Breast epithelium (tissue), 4 donors: ENCODE results near the gene ASPA. TPM values are rescaled to one million over a fixed set of nuclear protein-coding genes. Genes with fewer than 3 reads are reported as not detected.

Experiments used
- DNase-seq, 2 donors: peaks; one replicate each; pipeline ENCODE4 v3.0.0-alpha.2; 2019; ENCODE audit warnings: low spot score in 2 of 2
- H3K27ac ChIP-seq, 2 donors: fragments of 200-600 bp; sonication (generic) in 1 of 2; one replicate each; pipeline ENCODE4 v1.5.1; 2016 to 2019; ENCODE audit warnings: mild to moderate bottlenecking in 1 of 2
- H3K27me3 ChIP-seq, 2 donors: fragments of 200-600 bp; sonication (generic) in 1 of 2; one replicate each; pipeline versions ENCODE4 v1.5.1 to v1.6.0; 2017 to 2019; ENCODE audit warnings: control low read depth in 1 of 2, mild to moderate bottlenecking in 1 of 2
- H3K36me3 ChIP-seq: fragments of 200-600 bp; one replicate; pipeline ENCODE4 v1.5.1; 2019
- H3K4me1 ChIP-seq, 2 donors: fragments of 200-600 bp; sonication (generic); one replicate each; pipeline ENCODE4 v1.5.1; 2016 to 2019; ENCODE audit warnings: control low read depth in 1 of 2
- H3K4me3 ChIP-seq, 3 donors: fragments of 200-600 bp; sonication (generic); 1 replicate in 2 of 3; 2 replicates in 1 of 3; pipeline ENCODE4 v1.5.1; 2016 to 2019; ENCODE audit warnings: mild to moderate bottlenecking in 3 of 3, moderate library complexity in 2 of 3
- H3K9me3 ChIP-seq, 2 donors: fragments of 200-600 bp; sonication (generic) in 1 of 2; one replicate each; pipeline ENCODE4 v1.5.1; 2016 to 2019; ENCODE audit warnings: control low read depth in 1 of 2
- CTCF ChIP-seq, 3 donors: fragments of 450-650 bp; IDR thresholded peaks; one replicate each; pipeline ENCODE4 v1.5.1; 2016 to 2017; ENCODE audit warnings: antibody characterized with exemption in 3 of 3, mild to moderate bottlenecking in 3 of 3, moderate library complexity in 3 of 3
- POLR2A ChIP-seq: fragments of 450-650 bp; IDR thresholded peaks from one replicate; pipeline ENCODE4 v1.6.1; 2016; ENCODE audit warnings: antibody characterized with exemption, mild to moderate bottlenecking, moderate library complexity
- POLR2AphosphoS5 ChIP-seq, 3 donors: sonication (generic); formaldehyde crosslinking; IDR thresholded peaks; one replicate each; pipeline ENCODE4 v1.6.1; 2017; ENCODE audit warnings: antibody characterized with exemption in 3 of 3
- intact Hi-C: fragments of 100-400 bp; cut with DNase I; formaldehyde crosslinking; loops from one replicate; pipeline ENCODE4 v1.15.1; 2023; ENCODE audit warnings: low total_unique reads
- total RNA-seq, 3 donors: library from RNA; depleted of rRNA; stranded (reverse); fragments of >200 nt; gene quantifications; one replicate each; pipeline ENCODE4 v1.1.0, GENCODE V29; 2016

Gene ASPA
- total RNA-seq, 3 donors from 2014 or later, result 0.98 to 3.8 (median 1.6) TPM

GRCh38 chr17:3552916-3553315 is 77.1 kb downstream of the ASPA start:
- intact Hi-C loops, result loop anchor here (5.0 kb wide), 1 partner anchor 1556 kb away; no protein-coding TSS in a partner anchor
- no peaks in the 10 kb centered on the region for H3K36me3 ChIP-seq
- H3K4me1 ChIP-seq, result no peaks in the 10 kb centered on the region
- H3K27ac ChIP-seq, result no peak overlapping the region
- no peaks in the 10 kb centered on the region for H3K9me3 ChIP-seq
- no peaks in the 10 kb centered on the region for H3K27me3 ChIP-seq
- DNase-seq, result no peak
- TF ChIP-seq POLR2AphosphoS5 (IDR thresholded peaks at IDR 0.05) (no peak), POLR2A (no peak), CTCF (IDR thresholded peaks at IDR 0.05) (no peak)
- no peak overlapping the region for H3K4me3 ChIP-seq

Other genes starting within 250 kb of the ASPA start
- gene OR3A1, start 177.6 kb upstream of the ASPA start, total RNA-seq, result not detected
- not detected for gene OR3A2, start 89.7 kb upstream of the ASPA start, total RNA-seq
- not detected for gene OR1E1, start 77.6 kb upstream of the ASPA start, total RNA-seq
- gene OR3A3, start 64.6 kb upstream of the ASPA start, total RNA-seq, result not detected
- not detected for gene OR1E2, start 42.2 kb upstream of the ASPA start, total RNA-seq
- gene SPATA22, start 4.2 kb upstream of the ASPA start, total RNA-seq, result under 1 TPM; 0.29 to 0.98 (median 0.80) TPM
- 1 to 10 TPM in 2 of 3 donors, under 1 TPM in 1; 0.98 to 1.1 (median 1.0) TPM for gene TRPV3, start 81.8 kb downstream of the ASPA start, total RNA-seq
- gene TRPV1, start 133.4 kb downstream of the ASPA start, total RNA-seq, result 1 to 10 TPM; 4.9 to 5.9 (median 5.9) TPM
- gene SHPK, start 160.3 kb downstream of the ASPA start, total RNA-seq, result 10 to 100 TPM in 2 of 3 donors, 1 to 10 TPM in 1; 9.5 to 17.4 (median 16.4) TPM
- gene CTNS, start 160.8 kb downstream of the ASPA start, total RNA-seq, result 10 to 100 TPM; 20.0 to 31.0 (median 20.1) TPM
- 100 to 1,000 TPM in 2 of 3 donors, 10 to 100 TPM in 1; 79.6 to 134 (median 107) TPM for gene TAX1BP3, start 192.6 kb downstream of the ASPA start, total RNA-seq
- 10 to 100 TPM; 12.5 to 19.0 (median 15.1) TPM for gene EMC6, start 192.8 kb downstream of the ASPA start, total RNA-seq
- 1 to 10 TPM in 1 of 3 donors, under 1 TPM in 2; 0.29 to 2.0 (median 0.32) TPM for gene P2RX5, start 220.2 kb downstream of the ASPA start, total RNA-seq
- under 1 TPM; 0.29 to 0.48 (median 0.33) TPM for gene HASPIN, start 247.9 kb downstream of the ASPA start, total RNA-seq